ENCODE measurements around the gene PHTF2.
A peak's percentile ranks its signal among the peaks of the same experiment; 100 is the strongest.
"Not testable (repeated sequence)": the region's sequence is repeated elsewhere in the genome, so short reads cannot be mapped to it uniquely, and the experiment has no call there.

The PHTF2 gene

GRCh38 chr7:77831953-77832352 is 33.4 kb downstream of the PHTF2 start:
- peaks cover 2% of the 10 kb centered on the region in 2 experiments for H3K4me1 ChIP-seq (ENCODE audit: control insufficient read depth in 1 of 2, insufficient read depth in 2 of 2, low read length in 2 of 2)

GRCh38 chr7:77833136-77833535 is 34.6 kb downstream of the PHTF2 start:
- H4K12ac ChIP-seq (ENCODE audit: low read depth, low read length) = no peak overlapping the region
- H2AFZ ChIP-seq (ENCODE audit: insufficient read depth, low read length, poor library complexity) = no peak overlapping the region
- peaks cover 6% of the 10 kb centered on the region for H3K79me1 ChIP-seq (ENCODE audit: low read length)
- H3K27ac ChIP-seq (ENCODE audit: low read depth, low read length) = no peak overlapping the region
- H3K9me3 ChIP-seq (ENCODE audit: insufficient read depth, low read depth, low read length) = no peaks in the 10 kb centered on the region
- H3K79me2 ChIP-seq (ENCODE audit: control insufficient read depth, insufficient read depth, low read length, poor library complexity) = no peaks in the 10 kb centered on the region
- no peak overlapping the region for H3K23ac ChIP-seq (ENCODE audit: low read length)
- no peak overlapping the region for H3K14ac ChIP-seq (ENCODE audit: low read length)
- WGBS (ENCODE audit: extremely low coverage, insufficient coverage, insufficient read length) = no CpG with 5 or more reads among the region's 1 CpG
- no peak overlapping the region for H4K8ac ChIP-seq (ENCODE audit: low read depth, low read length)
- H4K91ac ChIP-seq (ENCODE audit: low read depth, low read length) = no peak overlapping the region
- no peak overlapping the region for H3K4me2 ChIP-seq (ENCODE audit: low read length)
- H2BK120ac ChIP-seq (ENCODE audit: insufficient read depth, low read length, poor library complexity) = no peak overlapping the region
- H3K9ac ChIP-seq (ENCODE audit: low read length) = no peak overlapping the region
- no peak overlapping the region for H3K18ac ChIP-seq (ENCODE audit: low read length)
- no peaks in the 10 kb centered on the region for H3K27me3 ChIP-seq (ENCODE audit: insufficient read depth, low read length)
- no peak overlapping the region for H2BK12ac ChIP-seq (ENCODE audit: low read length)
- H3K36me3 ChIP-seq (ENCODE audit: control insufficient read depth in 1 of 2, insufficient read depth in 2 of 2, low read length in 2 of 2) = no peaks in the 10 kb centered on the region
- peaks cover 2% of the 10 kb centered on the region in 2 experiments for H3K4me1 ChIP-seq (ENCODE audit: control insufficient read depth in 1 of 2, insufficient read depth in 2 of 2, low read length in 2 of 2)
- no peak for DNase-seq
- no peak overlapping the region for H3K4ac ChIP-seq (ENCODE audit: low read depth, low read length)
- H2AK5ac ChIP-seq (ENCODE audit: low read length) = no peak overlapping the region
- no peak overlapping the region for H2BK5ac ChIP-seq (ENCODE audit: low read depth, low read length, poor library complexity)
- H3K4me3 ChIP-seq (ENCODE audit: low read depth, low read length) = no peak overlapping the region

More at GRCh38 chr7:77831953-77832352, 33.4 kb downstream of the PHTF2 start:
- no peak overlapping the region for H4K12ac ChIP-seq (ENCODE audit: low read depth, low read length)
- no peak overlapping the region for H2AFZ ChIP-seq (ENCODE audit: insufficient read depth, low read length, poor library complexity)
- H3K36me3 ChIP-seq (ENCODE audit: control insufficient read depth in 1 of 2, insufficient read depth in 2 of 2, low read length in 2 of 2) = no peaks in the 10 kb centered on the region
- H2AK5ac ChIP-seq (ENCODE audit: low read length) = no peak overlapping the region
- WGBS (ENCODE audit: extremely low coverage, insufficient coverage, insufficient read length) = no CpG with 5 or more reads among the region's 1 CpG
- no peak overlapping the region for H2BK12ac ChIP-seq (ENCODE audit: low read length)
- no peak overlapping the region for H3K27ac ChIP-seq (ENCODE audit: low read depth, low read length)
- peaks cover 6% of the 10 kb centered on the region for H3K79me1 ChIP-seq (ENCODE audit: low read length)
- H4K91ac ChIP-seq (ENCODE audit: low read depth, low read length) = no peak overlapping the region
- no peak overlapping the region for H2BK5ac ChIP-seq (ENCODE audit: low read depth, low read length, poor library complexity)
- no peak for DNase-seq
- H4K8ac ChIP-seq (ENCODE audit: low read depth, low read length) = no peak overlapping the region
- H3K4ac ChIP-seq (ENCODE audit: low read depth, low read length) = no peak overlapping the region
- no peak overlapping the region for H2BK120ac ChIP-seq (ENCODE audit: insufficient read depth, low read length, poor library complexity)
- H3K4me3 ChIP-seq (ENCODE audit: low read depth, low read length) = no peak overlapping the region
- H3K18ac ChIP-seq (ENCODE audit: low read length) = no peak overlapping the region
- no peaks in the 10 kb centered on the region for H3K27me3 ChIP-seq (ENCODE audit: insufficient read depth, low read length)
- no peaks in the 10 kb centered on the region for H3K79me2 ChIP-seq (ENCODE audit: control insufficient read depth, insufficient read depth, low read length, poor library complexity)
- no peak overlapping the region for H3K14ac ChIP-seq (ENCODE audit: low read length)
- no peak overlapping the region for H3K9ac ChIP-seq (ENCODE audit: low read length)
- no peak overlapping the region for H3K23ac ChIP-seq (ENCODE audit: low read length)
- no peak overlapping the region for H3K4me2 ChIP-seq (ENCODE audit: low read length)
- no peaks in the 10 kb centered on the region for H3K9me3 ChIP-seq (ENCODE audit: insufficient read depth, low read depth, low read length)

- H3K36me3 ChIP-seq (ENCODE audit: control insufficient read depth in 1 of 2, insufficient read depth in 2 of 2, low read length in 2 of 2); H4K12ac ChIP-seq (ENCODE audit: low read depth, low read length); H3K4me3 ChIP-seq (ENCODE audit: low read depth, low read length); H2BK120ac ChIP-seq (ENCODE audit: insufficient read depth, low read length, poor library complexity); H3K4me1 ChIP-seq (ENCODE audit: control insufficient read depth in 1 of 2, insufficient read depth in 2 of 2, low read length in 2 of 2); H3K4me2 ChIP-seq (ENCODE audit: low read length); H3K79me1 ChIP-seq (ENCODE audit: low read length); H3K14ac ChIP-seq (ENCODE audit: low read length); H3K9me3 ChIP-seq (ENCODE audit: insufficient read depth, low read depth, low read length); H3K18ac ChIP-seq (ENCODE audit: low read length); H4K91ac ChIP-seq (ENCODE audit: low read depth, low read length); H3K23ac ChIP-seq (ENCODE audit: low read length); H3K9ac ChIP-seq (ENCODE audit: low read length); H3K4ac ChIP-seq (ENCODE audit: low read depth, low read length); H2AFZ ChIP-seq (ENCODE audit: insufficient read depth, low read length, poor library complexity); H3K27ac ChIP-seq (ENCODE audit: low read depth, low read length); H2AK5ac ChIP-seq (ENCODE audit: low read length); H2BK12ac ChIP-seq (ENCODE audit: low read length); H3K27me3 ChIP-seq (ENCODE audit: insufficient read depth, low read length); H4K8ac ChIP-seq (ENCODE audit: low read depth, low read length); DNase-seq; H2BK5ac ChIP-seq (ENCODE audit: low read depth, low read length, poor library complexity); H3K79me2 ChIP-seq (ENCODE audit: control insufficient read depth, insufficient read depth, low read length, poor library complexity): not testable (repeated sequence)
- WGBS (ENCODE audit: extremely low coverage, insufficient coverage, insufficient read length) = no CpG with 5 or more reads among the region's 2 CpGs
These were observed 37.9 kb downstream of the PHTF2 start for GRCh38 chr7:77836425-77836824.

- H3K4me2 ChIP-seq (ENCODE audit: low read length) = no peak overlapping the region
- no peak overlapping the region for H4K8ac ChIP-seq (ENCODE audit: low read depth, low read length)
These were observed 38.7 kb downstream of the PHTF2 start for GRCh38 chr7:77837275-77837674.

More at GRCh38 chr7:77837275-77837674, 38.7 kb downstream of the PHTF2 start:
- H3K4me3 ChIP-seq (ENCODE audit: low read depth, low read length) = no peak overlapping the region
- H2BK12ac ChIP-seq (ENCODE audit: low read length) = no peak overlapping the region
- peaks cover 2% of the 10 kb centered on the region for H3K79me2 ChIP-seq (ENCODE audit: control insufficient read depth, insufficient read depth, low read length, poor library complexity)
- H3K14ac ChIP-seq (ENCODE audit: low read length) = no peak overlapping the region
- no peak overlapping the region for H4K91ac ChIP-seq (ENCODE audit: low read depth, low read length)
- H3K23ac ChIP-seq (ENCODE audit: low read length) = no peak overlapping the region
- H2BK120ac ChIP-seq (ENCODE audit: insufficient read depth, low read length, poor library complexity) = no peak overlapping the region
- H3K9me3 ChIP-seq (ENCODE audit: insufficient read depth, low read depth, low read length) = no peaks in the 10 kb centered on the region
- H2AK5ac ChIP-seq (ENCODE audit: low read length) = no peak overlapping the region
- H3K4ac ChIP-seq (ENCODE audit: low read depth, low read length) = no peak overlapping the region
- peaks cover 2% of the 10 kb centered on the region in 2 experiments for H3K4me1 ChIP-seq (ENCODE audit: control insufficient read depth in 1 of 2, insufficient read depth in 2 of 2, low read length in 2 of 2)
- H3K79me1 ChIP-seq (ENCODE audit: low read length) = peaks cover 6% of the 10 kb centered on the region
- no peak overlapping the region for H4K12ac ChIP-seq (ENCODE audit: low read depth, low read length)
- no peak overlapping the region for H3K27ac ChIP-seq (ENCODE audit: low read depth, low read length)
- H3K27me3 ChIP-seq (ENCODE audit: insufficient read depth, low read length) = no peaks in the 10 kb centered on the region
- DNase-seq = peak in 1 of 2 donors; percentile 71
- no CpG with 5 or more reads among the region's 2 CpGs for WGBS (ENCODE audit: extremely low coverage, insufficient coverage, insufficient read length)
- no peak overlapping the region for H3K18ac ChIP-seq (ENCODE audit: low read length)
- no peak overlapping the region for H3K9ac ChIP-seq (ENCODE audit: low read length)
- no peak overlapping the region for H2AFZ ChIP-seq (ENCODE audit: insufficient read depth, low read length, poor library complexity)
- H3K36me3 ChIP-seq (ENCODE audit: control insufficient read depth in 1 of 2, insufficient read depth in 2 of 2, low read length in 2 of 2) = no peaks in the 10 kb centered on the region
- no peak overlapping the region for H2BK5ac ChIP-seq (ENCODE audit: low read depth, low read length, poor library complexity)

All from trophoblast cell (in vitro differentiated cells and primary cell).